IPS DF 4.7 (cell line): ENCODE data around the gene MLANA.
"Not testable (repeated sequence)": the region's sequence is repeated elsewhere in the genome, so short reads cannot be mapped to it uniquely, and the experiment has no call there.

ENCODE experiments used
- DNase-seq: peaks from one replicate; pipeline ENCODE4 v3.0.0-alpha.2; 2013; ENCODE audit warnings: low spot score; ENCODE audit errors: extremely low read depth

The MLANA gene

DNA sequence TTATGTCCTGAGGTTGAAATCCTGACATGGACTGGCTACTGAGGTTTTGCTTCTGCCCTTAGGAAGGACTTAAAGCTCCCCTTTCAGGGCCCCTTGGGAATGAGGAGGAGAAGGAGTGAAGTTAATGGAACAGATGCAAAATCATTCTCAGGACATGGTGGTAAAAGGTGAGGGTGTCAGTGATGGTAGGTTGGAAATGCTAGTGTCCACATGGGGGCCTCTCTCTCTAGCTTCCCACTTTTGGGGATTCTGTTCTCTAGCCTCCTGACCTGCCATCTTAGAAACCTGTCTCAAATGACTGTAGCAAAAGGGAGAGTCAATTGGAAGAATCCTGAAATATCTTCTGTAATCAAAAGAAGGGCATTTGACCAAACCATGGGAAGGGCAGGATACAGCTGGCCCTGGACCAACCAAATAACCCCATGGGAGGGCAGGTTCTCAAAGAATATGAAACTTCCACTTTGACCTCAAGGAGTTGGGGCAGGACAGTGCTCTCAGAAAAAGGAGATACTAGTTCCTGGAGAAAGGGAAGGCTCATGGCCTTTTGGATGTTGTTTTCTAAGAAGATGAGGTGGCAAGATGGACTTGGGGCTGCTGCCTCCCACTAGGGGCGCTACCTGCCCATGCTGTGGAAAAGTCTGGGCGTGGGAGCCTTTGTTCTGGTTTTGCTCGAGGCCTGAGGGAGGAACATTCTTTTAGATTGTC is 21.2 kb upstream of the MLANA start:
- no peak for DNase-seq

GRCh38 chr9:5870020-5870339 is 20.7 kb upstream of the MLANA start:
- DNase-seq = no peak

DNA sequence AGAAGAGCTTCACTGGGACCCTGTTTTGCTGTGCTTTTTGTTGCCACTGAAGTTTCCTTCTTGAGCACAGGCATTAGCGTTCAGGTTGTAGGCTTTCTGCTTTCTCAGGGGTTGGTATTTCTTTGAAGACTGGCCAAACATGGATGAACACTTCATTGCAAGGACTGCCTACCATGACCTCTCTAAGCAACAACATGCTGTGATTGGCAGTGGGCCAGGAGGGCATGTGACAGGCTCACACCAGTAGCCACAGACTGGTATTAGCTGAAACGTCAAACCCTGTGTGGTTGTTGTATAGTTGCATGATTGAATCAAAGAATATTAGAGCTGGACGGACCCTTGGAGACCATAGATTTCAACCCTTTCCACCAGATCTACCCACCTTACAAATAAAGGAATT is 20.0 kb upstream of the MLANA start:
- DNase-seq = no peak

DNA sequence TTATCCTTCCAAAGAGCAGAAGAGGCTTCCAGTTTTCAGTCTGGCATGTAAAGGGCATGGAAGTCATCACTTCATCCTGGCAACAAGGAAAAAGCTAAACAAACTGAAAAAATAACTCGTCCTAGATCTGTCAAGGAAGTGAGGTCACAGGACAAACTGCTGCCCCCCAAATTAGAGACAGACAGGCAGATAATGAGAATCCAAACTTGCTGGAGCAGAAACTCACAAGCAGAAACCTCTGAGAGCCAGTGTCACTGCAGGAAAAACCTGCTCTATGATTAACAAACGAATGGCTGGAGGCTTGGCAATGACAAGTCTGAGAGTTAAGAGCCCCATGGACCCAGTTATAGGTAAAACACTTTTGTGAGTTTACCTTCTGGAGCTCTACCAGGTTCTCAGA is 18.9 kb upstream of the MLANA start:
- no peak for DNase-seq

DNA sequence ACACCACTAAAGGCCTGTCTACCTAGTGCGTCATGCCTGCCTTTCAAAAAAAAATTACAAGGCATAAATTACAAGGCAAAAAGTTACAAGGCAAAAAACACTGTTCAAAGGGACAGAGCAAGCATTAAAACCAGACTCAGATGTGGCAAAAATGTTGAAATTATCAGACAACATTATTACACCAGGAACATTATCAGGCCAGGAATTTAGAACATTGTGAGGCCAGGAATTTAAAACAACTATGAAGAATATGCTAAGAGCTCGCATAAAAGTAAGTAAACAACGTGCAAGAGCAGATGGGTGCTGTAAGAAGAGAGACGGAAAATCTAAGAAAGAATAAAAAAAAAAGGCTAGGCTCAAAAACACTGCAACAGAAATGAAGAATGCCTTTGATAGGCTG is 18.2 kb upstream of the MLANA start:
- no peak for DNase-seq

- no peak for DNase-seq
Observed at GRCh38 chr9:5873439-5873838, 17.2 kb upstream of the MLANA start.

DNA sequence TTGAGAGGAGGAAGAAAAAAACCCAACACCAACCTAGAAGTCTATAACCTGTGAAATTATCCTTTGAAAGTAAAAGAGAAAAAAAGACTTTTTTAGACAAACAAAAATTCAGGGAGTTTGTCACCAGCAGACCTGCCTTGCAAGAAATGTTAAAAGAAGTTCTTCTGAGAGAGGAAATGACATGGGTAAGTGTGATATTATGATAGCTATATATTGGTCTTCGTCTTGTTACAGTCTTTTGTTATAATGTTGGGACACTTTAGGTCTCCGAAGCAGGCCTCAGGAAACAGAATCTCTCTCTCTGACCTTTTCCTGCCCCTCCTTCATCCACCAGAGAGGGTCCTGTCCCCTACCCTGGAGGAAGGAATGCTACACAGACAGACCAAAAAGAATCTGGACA is 16.6 kb upstream of the MLANA start:
- no peak for DNase-seq

DNA sequence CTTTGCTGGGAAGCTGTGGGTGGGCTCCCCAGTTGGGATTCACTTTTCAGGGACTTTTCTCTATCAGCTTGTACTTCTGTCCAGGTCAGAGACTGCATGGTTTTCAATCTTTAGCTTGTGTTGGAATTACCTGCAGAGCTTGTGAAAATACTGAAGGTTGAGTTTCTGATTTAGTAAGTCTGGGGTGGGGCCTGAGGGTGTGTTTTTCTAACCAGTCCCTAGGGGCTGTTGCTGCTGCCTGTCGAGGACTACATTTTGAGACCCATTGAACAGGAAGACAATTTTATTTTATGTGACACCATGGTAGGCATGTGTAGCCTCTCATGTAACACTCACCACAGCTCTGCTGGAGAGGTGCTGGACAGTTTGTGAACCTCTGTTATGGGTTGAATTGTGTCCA is 14.7 kb upstream of the MLANA start:
- no peak for DNase-seq

DNA sequence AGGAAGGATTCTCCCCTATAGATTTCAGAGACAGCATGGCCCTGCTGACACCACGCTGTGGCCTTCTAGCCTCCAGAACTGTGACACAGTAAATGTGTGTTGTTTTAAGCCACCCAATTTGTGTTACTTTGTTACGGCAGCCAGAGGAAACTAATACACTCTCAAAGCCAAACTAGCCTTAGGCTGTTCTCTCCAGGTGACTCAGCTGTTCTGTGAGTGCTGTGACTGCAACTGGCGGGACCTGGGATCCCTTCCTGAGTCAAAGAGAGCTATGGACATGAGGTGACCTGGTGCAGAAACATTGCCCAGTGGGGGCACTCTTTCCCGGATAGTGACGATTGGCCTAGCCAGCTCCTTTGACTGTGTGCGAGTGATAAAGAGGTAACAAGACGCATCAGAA is 14.0 kb upstream of the MLANA start:
- DNase-seq = no peak

DNA sequence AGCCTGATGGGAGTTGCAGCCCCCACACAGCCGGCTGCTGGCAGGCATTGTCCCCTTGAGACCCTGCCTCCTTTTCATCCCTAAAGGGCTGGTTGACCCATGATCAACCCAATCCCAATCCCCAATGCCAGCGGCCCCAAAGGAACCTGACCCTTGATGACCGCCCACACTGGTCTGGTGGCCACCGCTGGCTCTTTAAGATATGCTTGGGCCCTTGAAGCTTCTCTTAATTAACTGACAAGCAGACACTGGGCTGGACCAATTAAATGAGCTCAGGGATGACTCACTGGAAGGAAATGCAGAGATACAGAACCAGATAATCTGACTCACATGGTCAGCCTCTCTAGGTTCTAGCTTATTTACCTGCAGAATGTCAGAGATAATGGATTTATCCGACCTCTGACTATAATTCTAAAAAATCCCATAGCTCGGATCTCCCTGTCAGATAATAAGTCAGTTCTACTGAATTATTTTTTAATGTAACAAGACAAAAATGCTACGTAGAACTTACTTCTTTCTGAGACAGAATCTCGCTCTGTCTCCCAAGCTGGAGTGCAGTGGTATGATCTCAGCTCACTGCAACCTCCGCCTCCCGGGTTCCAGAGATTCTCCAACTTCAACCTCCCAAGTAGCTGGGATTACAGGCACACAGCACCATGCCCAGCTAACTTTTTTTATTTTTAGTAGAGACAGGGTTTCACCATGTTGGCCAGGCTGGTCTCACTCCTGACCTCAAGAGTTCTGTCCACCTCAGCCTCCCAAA is 11.1 kb upstream of the MLANA start:
- no peak for DNase-seq

DNA sequence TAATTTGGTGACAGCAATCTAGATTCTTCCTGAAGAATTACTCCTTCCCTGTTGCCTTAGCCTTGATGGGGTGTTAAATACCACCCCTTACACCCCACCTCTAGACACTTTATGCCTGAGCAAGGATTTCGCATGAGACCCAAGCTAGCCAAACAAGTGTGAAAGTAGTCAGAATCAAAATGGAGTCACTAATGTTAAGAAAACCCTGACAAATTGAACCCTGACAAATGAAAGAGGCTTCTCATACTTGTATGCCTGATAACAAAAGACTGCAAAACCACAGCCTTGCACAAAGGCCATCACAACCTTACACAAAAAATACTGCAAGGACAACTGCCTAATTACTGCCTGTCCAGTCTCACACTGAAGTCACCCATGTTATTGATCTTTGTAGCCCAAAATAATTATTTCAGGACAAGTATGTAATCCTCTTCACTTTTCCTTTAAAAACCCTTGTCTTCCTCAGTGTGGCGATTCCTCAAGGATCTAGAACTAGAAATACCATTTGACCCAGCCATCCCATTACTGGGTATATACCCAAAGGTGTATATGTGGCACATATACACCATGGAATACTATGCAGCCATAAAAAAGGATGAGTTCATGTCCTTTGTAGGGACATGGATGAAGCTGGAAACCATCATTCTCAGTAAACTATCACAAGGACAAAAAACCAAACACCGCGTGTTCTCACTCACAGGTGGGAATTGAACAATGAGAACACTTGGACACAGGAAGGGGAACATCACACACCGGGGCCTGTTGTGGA is 8.3 kb upstream of the MLANA start:
- not testable (repeated sequence) for DNase-seq

- DNase-seq = no peak
Observed at GRCh38 chr9:5884191-5884590, 6.5 kb upstream of the MLANA start.

DNA sequence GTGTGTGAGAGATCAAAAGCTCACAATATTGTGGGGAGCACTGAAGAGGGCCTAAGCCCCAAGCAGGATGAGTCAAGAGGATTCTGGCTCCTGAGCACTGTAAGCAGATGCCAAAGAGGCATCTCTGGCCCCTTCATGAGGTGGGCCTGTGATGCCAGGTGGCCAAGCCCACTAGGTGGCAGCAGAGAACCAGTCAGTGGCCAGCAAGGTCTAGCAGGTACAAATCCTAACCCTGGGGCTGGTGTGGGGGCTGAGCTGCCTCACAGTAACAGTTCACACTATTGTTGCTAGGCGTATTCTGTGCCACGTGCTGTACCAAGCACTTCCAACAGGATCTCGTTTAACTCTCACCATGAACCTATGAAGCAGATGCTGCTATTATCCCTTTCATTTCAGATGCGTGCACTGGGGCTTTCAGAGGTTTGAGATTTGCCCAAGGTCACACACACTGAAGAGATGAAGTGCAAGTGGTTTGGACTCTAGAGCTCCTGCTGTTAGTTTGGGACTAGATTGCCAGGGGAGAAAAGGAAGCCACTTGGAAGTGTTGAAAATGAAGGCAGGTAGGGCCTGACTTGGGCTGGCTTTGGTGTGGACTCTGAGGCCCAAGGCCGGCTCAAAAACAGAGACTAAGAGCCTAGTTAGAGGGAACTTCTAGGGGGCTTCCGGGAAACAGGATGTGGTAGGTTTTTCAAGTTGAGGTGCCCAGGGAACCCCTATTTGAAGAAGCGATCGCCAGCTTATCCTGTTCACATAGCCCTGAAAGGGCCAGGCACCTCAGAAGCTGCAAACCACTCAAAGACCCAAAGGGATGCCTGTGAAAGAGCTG is 4.4 kb upstream of the MLANA start:
- DNase-seq = peak; percentile 71

- DNase-seq = no peak
Observed at GRCh38 chr9:5892456-5893133, 1.9 kb downstream of the MLANA start.

GRCh38 chr9:5893134-5893505 is 2.4 kb downstream of the MLANA start:
- DNase-seq = no peak

- no peak for DNase-seq
Observed at GRCh38 chr9:5893591-5894236, 3.0 kb downstream of the MLANA start.

DNA sequence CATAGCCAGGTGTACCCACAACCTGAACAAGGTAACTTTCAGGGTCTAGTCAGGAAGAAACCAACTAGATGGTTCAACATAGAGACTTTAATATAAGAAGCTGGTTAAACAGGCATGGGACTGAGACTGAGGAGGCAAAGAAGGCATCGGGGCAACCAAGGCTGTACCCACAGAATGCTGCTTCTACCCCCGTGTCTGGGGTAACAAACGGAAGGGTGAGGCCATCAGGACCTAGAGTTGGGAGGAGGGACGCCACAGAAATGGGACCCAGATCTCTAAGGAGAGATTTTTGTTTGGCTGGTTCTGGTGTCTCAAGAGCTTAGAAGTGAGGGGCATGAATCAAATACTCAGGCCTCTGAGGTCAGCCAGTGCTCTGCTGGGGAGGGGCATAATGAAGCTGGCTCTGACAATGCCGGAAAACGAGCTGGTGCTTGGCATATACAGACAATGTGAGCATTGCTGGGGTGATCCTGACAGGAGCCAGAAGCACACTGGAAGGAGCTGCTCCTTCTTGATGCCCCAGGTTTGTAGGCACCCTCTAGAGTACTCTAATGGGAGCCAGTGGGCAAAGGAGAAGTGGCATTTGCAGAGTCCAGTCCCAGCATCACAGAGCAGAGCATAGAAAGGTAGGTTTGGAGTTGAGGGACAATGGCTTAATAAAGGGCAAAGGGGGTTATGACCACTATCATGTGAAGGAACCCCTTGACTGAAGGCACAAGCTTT is 3.7 kb downstream of the MLANA start:
- DNase-seq = no peak

GRCh38 chr9:5895782-5896181 is 5.1 kb downstream of the MLANA start:
- no peak for DNase-seq

DNA sequence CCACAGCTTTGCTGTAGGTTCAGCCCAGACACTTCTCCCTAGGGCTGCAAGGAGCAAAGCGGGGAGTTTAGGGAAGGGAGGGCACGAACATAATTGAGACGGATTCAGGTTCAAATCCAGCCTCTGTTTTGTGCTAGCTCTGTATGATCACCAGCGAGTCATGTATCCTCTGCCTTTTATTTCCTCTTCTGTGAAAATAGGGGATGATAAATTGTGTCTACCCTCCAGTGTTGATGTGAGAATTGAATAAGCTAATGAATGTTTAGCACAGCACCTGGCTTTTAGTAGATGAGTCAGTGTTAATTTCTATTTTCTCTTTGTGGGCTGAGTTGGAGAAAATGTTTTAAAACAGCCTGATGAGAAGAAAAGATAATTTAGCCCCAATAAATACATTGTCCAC is 6.2 kb downstream of the MLANA start:
- DNase-seq = no peak

GRCh38 chr9:5897851-5898250 is 7.2 kb downstream of the MLANA start:
- DNase-seq = no peak
